Amygdala (tissue), 56 donors: ENCODE results near the gene DCLK3.
A peak's percentile ranks its signal among the peaks of the same experiment; 100 is the strongest.

ENCODE experiments used
- DNase-seq, 56 donors: peaks; one replicate each; lab custom pipeline; 2025; lab: John Stamatoyannopoulos, UW

Gene DCLK3

GRCh38 chr3:36709826-36710365 lies 54.5 kb downstream of the DCLK3 start:
- no peak for DNase-seq

DNA sequence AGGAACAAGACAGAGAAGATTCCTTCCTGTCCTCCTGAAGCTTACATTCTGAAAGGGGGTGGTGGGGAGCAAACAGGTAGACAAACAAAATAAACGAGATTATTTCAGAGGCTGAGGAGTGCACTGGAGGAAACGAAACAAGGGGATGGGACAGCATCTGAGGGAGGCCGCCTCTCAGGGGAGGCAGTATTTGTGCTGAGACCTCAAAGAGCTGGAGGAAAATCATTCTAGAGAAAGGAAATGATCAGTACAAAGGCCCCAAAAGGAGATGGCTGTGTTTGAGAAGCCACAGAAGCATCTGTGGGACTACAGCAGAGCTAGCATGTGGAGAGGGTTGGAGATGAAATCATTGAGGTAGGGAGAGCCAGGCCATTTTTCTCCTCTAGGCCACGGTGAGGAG lies 55.1 kb downstream of the DCLK3 start:
- DNase-seq: no peak

DNA sequence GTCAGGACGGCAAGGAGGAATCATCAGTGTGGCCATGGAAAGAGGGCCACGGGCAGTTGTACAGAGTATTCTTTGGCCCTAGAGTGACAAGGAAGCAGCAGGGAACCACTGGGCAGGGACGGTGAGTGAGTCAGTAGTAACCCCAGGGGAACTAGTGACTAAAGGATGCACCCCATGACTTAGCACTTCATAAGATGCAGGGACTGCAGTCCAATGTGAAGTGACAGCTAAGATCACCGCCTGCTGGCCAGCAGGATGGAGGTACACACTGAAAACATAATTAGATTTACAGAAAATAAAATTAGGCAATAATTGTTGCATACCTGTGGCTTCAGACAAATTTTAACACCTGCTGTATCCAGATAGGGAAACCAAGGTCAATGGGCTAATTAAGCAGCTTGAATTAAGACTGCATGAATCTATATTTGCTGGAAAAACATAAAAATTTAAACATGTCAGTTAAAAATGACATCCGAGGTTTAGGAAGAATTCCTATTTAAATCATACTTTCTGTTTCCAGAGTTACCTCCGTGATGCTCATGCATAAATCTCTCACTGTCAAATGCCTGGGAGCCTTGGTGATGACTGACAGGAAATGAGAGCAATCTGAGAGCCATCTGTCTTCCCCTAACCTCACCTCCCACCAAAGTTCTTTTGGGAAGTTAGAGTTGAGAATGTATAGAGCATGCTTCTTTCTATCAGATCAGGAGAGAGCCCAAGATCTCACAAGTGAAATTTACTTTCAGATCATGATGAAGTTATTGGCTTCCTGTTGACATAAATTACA lies 56.5 kb downstream of the DCLK3 start:
- no peak for DNase-seq

- DNase-seq: no peak
Observed at GRCh38 chr3:36705015-36705414, 59.3 kb downstream of the DCLK3 start.

GRCh38 chr3:36704280-36704679 lies 60.1 kb downstream of the DCLK3 start:
- DNase-seq: no peak

DNA sequence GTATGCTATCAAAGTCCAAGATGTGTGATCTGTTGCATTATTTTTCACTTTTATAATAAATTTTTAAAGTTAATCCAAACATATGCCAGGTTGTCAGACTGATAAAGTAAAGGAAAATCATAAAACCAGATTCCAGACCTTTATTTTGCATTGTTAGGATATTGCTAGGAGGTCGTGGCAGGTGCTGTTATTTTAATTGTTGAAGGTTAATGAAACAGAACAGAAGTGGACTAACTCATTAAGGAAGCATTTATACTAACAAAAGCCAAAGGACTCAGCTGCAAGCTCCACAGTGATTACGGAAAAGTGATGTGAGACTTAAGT lies 63.1 kb downstream of the DCLK3 start:
- DNase-seq: no peak

- peak in 37 of 56 donors; percentile 0 to 76 (median 22) for DNase-seq
Observed at GRCh38 chr3:36700537-36701248, 63.7 kb downstream of the DCLK3 start.

GRCh38 chr3:36698314-36698713 lies 66.0 kb downstream of the DCLK3 start:
- no peak for DNase-seq

GRCh38 chr3:36697229-36698001 lies 66.9 kb downstream of the DCLK3 start:
- no peak for DNase-seq

- DNase-seq: no peak
Observed at GRCh38 chr3:36696799-36697198, 67.6 kb downstream of the DCLK3 start.

- no peak for DNase-seq
Observed at GRCh38 chr3:36695769-36696137, 68.6 kb downstream of the DCLK3 start.

DNA sequence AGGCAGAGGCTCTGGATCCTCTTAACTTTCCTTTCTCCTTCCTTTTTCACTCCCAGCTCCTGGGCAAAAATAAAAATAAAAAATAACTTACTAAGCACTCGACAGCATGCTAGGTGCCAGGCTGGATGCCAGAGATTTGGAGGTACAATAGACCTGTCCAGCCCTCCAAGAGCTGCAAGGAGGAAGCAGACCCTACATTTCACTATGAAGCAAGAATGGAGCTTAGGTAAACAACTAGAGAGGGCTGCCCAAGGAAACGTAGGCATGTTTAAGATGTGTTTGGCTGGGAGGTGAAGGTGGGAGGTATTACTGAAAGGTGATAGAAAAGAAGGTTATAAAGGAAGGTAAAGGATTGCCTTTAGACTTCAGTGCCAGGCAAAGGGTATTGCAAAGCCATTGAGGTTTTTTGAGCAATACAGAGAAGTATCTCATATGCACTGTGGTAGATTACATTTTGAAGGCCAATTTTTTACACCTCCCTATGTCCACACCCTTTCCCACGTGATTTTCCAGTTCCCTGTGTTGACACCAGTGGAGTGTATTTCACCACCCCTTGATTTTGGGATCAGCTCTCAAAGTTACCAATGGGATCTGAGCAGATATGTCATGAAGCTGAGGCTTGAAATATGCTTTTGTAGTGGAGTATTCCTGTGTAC lies 69.1 kb downstream of the DCLK3 start:
- DNase-seq: no peak

- DNase-seq: no peak
Observed at GRCh38 chr3:36693670-36694069, 70.7 kb downstream of the DCLK3 start.

DNA sequence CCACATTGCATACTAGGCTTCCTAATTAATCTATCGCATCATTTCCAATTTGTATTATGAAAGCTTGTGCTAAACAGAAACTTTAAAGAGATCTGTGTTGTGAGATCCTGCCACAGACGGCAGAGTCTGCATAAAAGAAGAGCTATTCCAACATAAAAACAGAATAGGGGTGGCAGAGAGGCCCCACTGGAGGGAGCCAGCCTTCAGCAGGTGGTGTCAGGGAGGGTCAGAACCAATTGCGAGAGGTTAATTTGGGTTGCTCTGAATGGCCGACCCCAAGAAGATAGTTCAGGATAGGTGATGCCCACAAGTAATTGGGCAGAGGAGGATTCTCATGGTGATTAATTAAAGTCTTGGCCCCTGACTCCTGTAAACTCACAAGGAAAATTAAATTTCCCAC lies 74.8 kb downstream of the DCLK3 start:
- DNase-seq: no peak

- no peak for DNase-seq
Observed at GRCh38 chr3:36688815-36689214, 75.5 kb downstream of the DCLK3 start.

DNA sequence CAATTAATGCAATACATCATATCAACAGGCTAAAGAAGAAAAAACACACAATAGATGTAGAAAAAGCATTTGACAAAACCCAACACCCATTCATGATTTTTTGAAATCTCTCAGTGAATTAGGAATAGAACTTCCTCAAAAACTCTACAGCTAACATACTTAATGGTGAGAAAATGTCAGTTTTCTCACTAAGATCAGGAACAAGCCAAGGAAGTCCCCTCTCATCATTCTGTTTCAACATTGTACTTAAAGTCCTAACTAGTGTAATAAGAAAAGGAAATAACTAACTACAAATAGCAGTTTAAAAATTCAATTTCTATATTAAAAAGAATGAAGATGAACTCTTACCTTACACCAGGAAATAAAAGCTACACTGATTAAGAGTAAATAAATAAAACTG lies 77.8 kb downstream of the DCLK3 start:
- DNase-seq: no peak

DNA sequence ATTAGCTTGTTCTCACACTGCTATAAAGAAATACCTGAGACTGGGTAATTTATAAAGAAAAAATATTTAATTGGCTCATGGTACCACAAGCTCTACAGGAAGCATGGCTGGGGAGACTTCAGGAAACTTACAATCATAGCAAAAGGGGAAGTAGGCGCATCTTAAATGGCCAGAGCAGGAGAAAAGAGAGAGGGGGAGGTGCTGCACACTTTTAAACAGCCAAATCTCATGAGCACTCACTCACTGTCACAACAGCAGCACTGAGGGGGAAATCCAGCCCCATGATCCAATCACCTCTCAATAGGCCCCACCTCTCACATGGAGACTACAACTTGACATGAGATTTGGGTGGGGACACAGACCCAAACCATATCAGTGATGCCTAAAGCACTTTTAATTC lies 82.5 kb downstream of the DCLK3 start:
- DNase-seq: no peak

DNA sequence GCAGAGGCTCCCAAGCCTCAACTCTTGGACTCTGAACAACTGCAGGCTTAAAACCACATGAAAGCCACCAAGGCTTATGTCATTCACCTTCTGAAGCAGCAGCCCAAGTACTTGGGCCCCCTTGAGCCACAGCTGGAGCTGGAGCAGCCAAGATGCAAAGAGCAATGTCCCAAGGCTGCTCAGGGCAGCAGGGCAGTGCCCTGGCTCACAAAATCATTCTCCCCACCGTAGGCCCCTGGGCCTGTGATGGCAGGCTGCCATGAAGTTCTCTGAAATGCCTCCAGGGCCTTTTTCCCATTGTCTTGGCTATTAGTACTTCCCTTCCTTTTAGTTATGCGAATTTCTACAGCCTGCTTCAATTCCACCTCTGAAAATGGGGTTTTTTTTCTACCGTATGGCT lies 83.4 kb downstream of the DCLK3 start:
- DNase-seq: no peak

DNA sequence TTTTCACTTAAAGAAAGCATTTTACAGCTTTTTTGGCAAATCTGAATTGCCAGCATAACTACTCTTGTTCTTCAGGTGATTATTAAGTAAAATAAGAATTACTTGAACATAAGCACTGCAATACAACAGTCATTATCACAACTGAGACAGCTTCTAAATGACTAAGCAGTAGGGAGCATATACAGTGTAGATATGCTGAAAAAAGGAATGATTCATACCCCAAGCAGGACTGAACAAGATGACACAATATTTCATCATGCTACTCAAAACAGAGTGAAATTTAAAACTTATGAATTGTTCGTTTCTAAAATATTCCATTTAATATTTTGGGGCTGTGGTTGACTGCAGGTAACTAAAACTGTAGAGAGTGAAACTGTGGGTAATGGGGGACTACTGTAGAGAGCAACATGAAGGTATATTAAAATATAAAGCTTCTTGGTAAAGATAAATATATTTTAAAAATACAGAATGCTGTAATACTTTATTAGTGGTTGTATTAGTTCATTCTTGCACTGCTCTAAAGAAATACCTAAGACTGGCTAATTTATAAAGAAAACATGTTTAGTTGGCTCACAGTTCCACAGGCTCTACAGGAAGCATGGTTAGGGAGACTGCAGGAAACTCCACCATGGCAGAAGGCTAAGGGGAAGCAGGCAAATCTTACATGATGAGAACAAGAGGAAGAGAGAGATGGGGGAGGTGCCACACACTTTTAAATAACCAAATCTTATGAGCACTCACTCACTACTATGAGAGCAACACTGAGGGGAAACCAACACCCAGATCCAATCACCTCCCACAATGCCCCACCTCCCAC lies 84.8 kb downstream of the DCLK3 start:
- no peak for DNase-seq
